ENCODE results near the gene ZC3HAV1L.
A peak's percentile ranks its signal among the peaks of the same experiment; 100 is the strongest.
"Not testable (repeated sequence)": the region's sequence is repeated elsewhere in the genome, so short reads cannot be mapped to it uniquely, and the experiment has no call there.

Gene ZC3HAV1L, protein sequence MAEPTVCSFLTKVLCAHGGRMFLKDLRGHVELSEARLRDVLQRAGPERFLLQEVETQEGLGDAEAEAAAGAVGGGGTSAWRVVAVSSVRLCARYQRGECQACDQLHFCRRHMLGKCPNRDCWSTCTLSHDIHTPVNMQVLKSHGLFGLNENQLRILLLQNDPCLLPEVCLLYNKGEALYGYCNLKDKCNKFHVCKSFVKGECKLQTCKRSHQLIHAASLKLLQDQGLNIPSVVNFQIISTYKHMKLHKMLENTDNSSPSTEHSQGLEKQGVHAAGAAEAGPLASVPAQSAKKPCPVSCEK

DNA sequence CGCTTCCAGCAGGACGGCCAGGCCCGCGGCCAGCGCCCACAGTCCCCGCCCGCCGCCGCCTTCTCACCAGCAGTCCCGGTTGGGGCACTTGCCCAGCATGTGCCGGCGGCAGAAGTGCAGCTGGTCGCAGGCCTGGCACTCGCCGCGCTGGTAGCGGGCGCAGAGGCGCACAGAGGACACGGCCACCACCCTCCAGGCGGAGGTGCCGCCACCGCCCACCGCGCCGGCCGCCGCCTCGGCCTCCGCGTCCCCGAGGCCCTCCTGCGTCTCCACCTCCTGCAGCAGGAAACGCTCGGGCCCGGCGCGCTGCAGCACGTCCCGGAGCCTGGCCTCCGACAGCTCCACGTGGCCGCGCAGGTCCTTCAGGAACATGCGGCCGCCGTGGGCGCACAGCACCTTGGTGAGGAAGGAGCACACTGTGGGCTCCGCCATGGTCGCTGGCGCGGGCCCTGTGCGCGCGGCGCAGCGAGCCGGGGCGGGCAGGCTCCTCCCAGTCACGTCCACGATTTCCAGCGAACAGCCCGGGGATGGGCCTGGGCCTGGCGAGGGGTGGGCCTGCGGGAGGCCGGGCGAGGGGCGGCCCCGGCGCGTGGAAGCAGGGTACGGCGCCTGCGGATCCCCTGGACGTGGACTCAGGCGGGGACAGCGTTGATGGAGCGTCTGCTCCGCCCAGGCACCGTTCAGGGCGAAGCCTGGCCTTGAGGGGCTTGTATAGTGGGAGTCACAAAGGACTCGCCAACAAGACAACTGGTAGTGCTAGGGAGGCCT lies at the start of gene ZC3HAV1L:
ZC3HAV1L (minus strand) TSS at position 457 of the 768 bp plus-strand sequence; CDS start at position 432, 25 bp downstream.
- Mint-ChIP-seq H3K4me1 (peaks cover 38% of the 10 kb centered on the region), H3K27me3 (peaks cover 27% of the 10 kb centered on the region), H3K9me3 (no peaks in the 10 kb centered on the region), H3K4me3 (peak within 1 kb of the TSS; percentile 83), H3K36me3 (peaks cover 17% of the 10 kb centered on the region), H3K27ac (peak within 1 kb of the TSS; percentile 60)
- CTCF ChIA-PET: interaction anchor here (0.5 to 2.0 kb wide), 9 partner anchors 8 to 281 kb away, joined by 3 to 8 read pairs (median 3); no protein-coding TSS in a partner anchor
- peak; percentile 68 for DNase-seq

DNA sequence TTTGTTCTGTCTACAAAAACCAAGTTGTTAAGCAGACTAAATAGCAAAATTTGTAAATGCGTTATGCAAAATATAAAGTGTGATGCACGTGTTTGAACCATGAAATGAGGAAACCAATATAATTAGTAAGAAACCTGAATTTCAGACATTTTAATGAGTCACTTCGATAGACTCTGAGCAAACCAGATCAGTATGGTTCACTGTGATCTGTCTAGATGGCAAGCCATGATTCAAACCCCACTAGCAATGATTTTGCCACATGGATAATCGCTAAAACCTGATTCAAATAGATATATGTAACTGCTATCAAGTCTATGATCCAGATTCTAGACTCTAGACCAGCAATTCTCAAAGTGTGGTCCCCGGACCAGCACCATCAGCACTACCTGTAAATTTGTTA lies 48.9 kb upstream of the ZC3HAV1L start:
- DNase-seq: no peak
- Mint-ChIP-seq H3K4me1 (peaks cover 94% of the 10 kb centered on the region), H3K9me3 (peaks cover 14% of the 10 kb centered on the region), H3K4me3 (no peak overlapping the region), H3K27me3 (no peaks in the 10 kb centered on the region), H3K27ac (peak overlapping the region; percentile 87), H3K36me3 (peaks cover 91% of the 10 kb centered on the region)
- CTCF ChIA-PET: interaction anchor here (0.8 to 3.1 kb wide), 3 partner anchors 9 to 181 kb away, joined by 3 to 14 read pairs (median 4); no protein-coding TSS in a partner anchor

DNA sequence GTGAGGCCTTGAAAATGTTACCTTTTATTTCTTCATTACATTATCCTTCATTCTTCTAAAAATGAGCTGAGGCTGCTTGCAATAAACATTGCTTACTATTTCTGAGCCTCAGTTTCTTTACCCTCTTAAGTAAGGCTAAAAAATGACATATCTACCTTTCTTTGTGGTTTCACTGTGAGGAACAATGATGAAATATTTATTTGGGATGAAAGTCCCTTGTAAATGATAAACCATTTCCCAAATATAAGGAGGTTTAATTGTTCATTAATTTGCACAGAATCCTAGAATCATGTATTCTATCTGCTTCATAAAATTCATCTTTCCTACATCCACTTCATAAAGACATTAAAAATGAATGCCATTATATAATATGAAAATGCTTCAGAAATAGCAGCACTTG lies 45.7 kb upstream of the ZC3HAV1L start:
- Mint-ChIP-seq H3K9me3 (peaks cover 2% of the 10 kb centered on the region), H3K27ac (peak overlapping the region; percentile 73), H3K27me3 (no peaks in the 10 kb centered on the region), H3K4me3 (peak overlapping the region; percentile 55), H3K36me3 (peaks cover 90% of the 10 kb centered on the region), H3K4me1 (peaks cover 95% of the 10 kb centered on the region)
- DNase-seq: no peak
- CTCF ChIA-PET: interaction anchor here (1.5 to 1.8 kb wide), 2 partner anchors 10 to 51 kb away, joined by 3 to 4 read pairs; no protein-coding TSS in a partner anchor

DNA sequence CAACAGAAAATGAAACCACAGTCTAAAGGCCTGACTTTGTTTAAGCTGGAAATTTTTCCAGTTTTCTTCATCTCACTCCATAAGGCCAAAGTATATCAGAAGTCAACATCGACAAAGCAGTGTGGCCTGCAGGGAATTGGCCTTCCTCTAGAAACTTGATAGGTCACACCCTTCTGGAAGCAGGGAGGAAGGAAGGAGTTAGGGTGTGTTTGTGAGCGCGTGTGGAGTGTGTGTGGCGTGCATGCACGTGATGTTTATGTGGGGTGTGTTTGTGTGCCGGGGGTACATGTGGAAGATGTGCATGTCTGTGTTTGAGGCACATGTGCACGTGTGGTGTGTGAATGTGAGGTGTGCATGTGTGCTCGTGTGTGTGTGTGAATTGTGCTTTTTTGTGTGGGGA lies 45.1 kb upstream of the ZC3HAV1L start:
- Mint-ChIP-seq H3K27ac (peak overlapping the region; percentile 73), H3K9me3 (no peaks in the 10 kb centered on the region), H3K4me1 (peaks cover 95% of the 10 kb centered on the region), H3K36me3 (peaks cover 89% of the 10 kb centered on the region), H3K27me3 (no peaks in the 10 kb centered on the region), H3K4me3 (peak overlapping the region; percentile 55)
- DNase-seq: peak; percentile 35
- CTCF ChIA-PET: interaction anchor here (1.0 to 1.8 kb wide), 4 partner anchors 10 to 55 kb away, joined by 3 to 4 read pairs (median 3); no protein-coding TSS in a partner anchor

DNA sequence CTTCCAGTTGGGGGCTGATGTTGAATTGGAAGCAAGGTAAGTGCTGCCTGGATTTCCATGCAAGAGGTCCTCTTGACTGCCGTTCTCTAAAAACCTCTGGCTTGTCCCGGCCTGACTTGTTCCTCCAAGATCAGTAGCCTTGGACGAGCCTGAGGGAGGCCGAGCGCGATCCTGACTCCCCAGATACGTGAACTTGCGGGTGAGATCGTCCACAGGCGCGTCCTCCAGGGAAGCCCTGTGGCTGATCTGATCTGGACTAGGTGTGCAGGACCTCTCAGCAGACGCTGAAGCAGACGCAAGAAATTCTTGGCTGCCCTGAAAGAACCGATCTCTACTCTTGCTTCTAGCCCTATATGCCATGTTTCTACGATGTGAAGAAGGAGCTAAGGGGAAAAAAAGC lies 44.0 kb upstream of the ZC3HAV1L start:
- H3K36me3 Mint-ChIP-seq: peaks cover 83% of the 10 kb centered on the region
- H3K27me3 Mint-ChIP-seq: no peaks in the 10 kb centered on the region
- H3K4me1 Mint-ChIP-seq: peaks cover 92% of the 10 kb centered on the region
- no peaks in the 10 kb centered on the region for H3K9me3 Mint-ChIP-seq
- CTCF ChIA-PET: interaction anchor here (1.0 kb wide), 2 partner anchors 15 to 54 kb away, joined by 3 read pairs; no protein-coding TSS in a partner anchor
- DNase-seq: no peak
- H3K27ac Mint-ChIP-seq: peak overlapping the region; percentile 67
- no peak overlapping the region for H3K4me3 Mint-ChIP-seq

DNA sequence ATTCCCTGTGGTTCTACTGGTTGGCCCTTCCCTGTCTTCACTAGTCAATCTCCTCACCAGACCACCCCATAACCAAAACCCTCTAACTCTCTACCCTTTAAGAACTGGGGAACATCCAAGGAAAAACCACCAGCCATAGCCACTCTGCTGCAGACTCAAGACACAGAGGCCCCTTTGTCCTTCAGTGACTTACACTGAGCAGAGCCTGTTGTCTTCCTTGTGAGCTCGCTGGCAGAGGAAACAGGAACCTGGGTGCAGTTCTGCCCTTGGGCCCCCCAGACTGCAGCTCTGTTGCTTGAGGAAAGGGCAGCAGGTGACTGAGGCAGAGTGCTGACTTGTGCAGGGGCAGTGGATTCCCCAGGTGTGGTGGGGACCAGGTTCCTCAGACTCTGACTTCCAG lies 43.1 kb upstream of the ZC3HAV1L start:
- Mint-ChIP-seq H3K27me3 (no peaks in the 10 kb centered on the region), H3K27ac (peak overlapping the region; percentile 67), H3K4me1 (peaks cover 88% of the 10 kb centered on the region), H3K36me3 (peaks cover 76% of the 10 kb centered on the region), H3K4me3 (no peak overlapping the region), H3K9me3 (no peaks in the 10 kb centered on the region)
- no peak for DNase-seq
- CTCF ChIA-PET: no interaction called here

DNA sequence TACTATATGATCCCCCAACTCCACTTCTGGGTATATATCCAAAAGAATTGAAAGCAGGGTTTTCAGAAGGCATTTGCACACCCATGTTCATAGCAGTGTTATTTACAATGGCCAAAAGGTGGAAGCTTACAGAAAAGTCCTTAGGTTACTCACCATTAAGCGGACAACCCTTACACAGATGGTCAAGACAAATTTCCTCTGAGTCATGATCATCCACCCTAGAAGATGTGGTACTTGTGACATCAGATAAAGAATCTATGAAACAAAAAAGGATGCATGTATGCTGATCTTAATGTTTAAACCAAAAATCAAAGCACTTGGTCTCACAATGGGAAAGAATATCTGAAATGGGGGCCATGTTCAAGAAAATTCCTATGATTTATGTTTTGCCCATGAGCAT lies 42.6 kb upstream of the ZC3HAV1L start:
- Mint-ChIP-seq H3K9me3 (no peaks in the 10 kb centered on the region), H3K27me3 (no peaks in the 10 kb centered on the region), H3K4me1 (peaks cover 89% of the 10 kb centered on the region), H3K27ac (peak overlapping the region; percentile 72), H3K36me3 (peaks cover 76% of the 10 kb centered on the region), H3K4me3 (no peak overlapping the region)
- no peak for DNase-seq
- CTCF ChIA-PET: no interaction called here

DNA sequence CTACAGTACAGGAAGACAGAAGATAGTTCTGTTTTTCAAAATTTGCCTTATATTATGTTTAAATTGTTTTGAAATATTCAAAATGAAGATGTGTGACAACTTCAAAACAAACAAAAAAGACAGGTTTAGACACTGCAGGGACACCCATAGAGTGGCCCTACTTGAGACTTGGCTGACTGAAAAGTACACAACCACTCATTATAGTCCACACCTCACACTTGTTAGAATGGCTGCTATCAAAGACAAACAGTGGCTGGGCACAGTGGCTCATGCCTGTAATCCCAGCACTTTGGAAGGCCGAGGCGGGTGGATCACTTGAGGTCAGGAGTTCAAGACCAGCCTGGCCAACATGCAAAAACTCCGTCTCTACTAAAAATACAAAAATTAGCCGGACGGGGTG lies 41.9 kb upstream of the ZC3HAV1L start:
- not testable (repeated sequence) for H3K27me3 Mint-ChIP-seq, H3K4me3 Mint-ChIP-seq, DNase-seq, H3K9me3 Mint-ChIP-seq
- CTCF ChIA-PET: interaction anchor here (3.6 kb wide), 1 partner anchor 15 kb away, joined by 53 read pairs; no protein-coding TSS in a partner anchor
- Mint-ChIP-seq H3K27ac (peak overlapping the region; percentile 72), H3K4me1 (peaks cover 89% of the 10 kb centered on the region), H3K36me3 (peaks cover 72% of the 10 kb centered on the region)

DNA sequence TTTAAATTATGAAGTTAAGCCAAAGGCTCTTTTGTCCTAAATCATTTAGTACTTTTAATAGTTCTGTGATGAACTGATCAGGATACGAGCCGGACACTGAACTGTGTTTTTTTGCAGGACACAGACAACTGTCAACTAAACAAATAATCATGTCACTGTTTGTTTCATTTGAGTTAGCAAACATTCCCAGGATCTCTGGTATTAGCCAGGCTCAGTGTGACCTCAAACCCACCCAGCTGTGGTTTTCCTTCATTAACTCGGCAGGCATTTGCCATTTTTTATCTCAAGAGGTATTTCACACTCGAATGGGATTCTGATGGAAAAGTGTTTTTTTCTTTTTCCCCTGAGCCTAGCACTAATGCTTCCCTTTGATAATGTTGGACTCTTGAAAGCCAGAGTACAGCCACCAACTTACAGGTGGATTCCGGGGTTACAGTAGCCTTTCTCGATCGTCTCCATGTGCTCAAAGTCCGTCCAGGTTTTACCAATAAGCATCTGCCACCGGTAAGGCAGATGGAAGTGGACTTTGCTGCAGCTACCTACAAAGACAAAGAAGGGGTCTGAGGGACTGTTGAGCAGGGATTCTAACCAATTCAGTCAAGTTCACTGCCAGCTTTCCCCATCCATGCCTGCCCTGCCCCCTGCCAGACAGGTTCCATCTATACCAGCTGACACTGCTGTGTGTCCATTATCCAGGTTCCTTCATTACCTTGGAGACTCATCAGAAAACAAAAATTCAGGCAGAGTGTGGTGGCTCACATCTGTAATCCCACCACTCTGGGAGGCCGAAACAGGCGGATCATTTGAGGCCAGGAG lies 40.2 kb upstream of the ZC3HAV1L start:
- Mint-ChIP-seq H3K9me3 (no peaks in the 10 kb centered on the region), H3K4me1 (peaks cover 90% of the 10 kb centered on the region), H3K27ac (peak overlapping the region; percentile 85), H3K36me3 (peaks cover 77% of the 10 kb centered on the region), H3K4me3 (no peak overlapping the region), H3K27me3 (no peaks in the 10 kb centered on the region)
- DNase-seq: no peak
- CTCF ChIA-PET: interaction anchor here (0.6 to 3.6 kb wide), 10 partner anchors 9 to 190 kb away, joined by 3 to 53 read pairs (median 9); no protein-coding TSS in a partner anchor

DNA sequence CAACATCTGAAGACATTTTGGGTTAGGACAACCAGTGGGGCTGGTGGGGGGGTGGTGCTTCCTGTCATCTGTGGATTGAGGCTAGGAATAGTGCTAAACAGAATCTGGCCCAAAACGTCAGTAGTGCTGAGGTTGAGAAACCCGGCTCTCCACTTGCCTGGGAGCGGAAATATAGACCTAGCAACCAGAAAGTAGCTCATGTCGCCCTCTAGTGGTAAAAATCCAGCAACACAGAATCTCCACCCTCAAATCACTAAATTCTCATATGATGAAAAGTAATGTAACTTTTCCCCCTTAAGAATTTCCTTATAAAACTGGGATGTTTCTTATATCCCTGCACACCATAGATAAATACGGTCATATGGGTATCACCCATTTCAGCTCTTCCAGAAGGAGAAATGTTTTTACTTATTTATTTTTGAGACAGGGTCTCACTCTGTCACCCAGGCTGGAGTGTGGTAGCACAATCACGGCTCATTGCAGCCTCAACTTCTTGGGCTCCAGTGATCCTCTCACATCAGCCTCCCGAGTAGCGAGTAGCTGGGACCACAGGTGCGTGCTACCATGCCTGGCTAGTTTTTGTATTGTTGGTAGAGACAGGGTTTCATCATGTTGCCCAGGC lies 39.3 kb upstream of the ZC3HAV1L start:
- no peaks in the 10 kb centered on the region for H3K27me3 Mint-ChIP-seq
- no peaks in the 10 kb centered on the region for H3K9me3 Mint-ChIP-seq
- H3K4me1 Mint-ChIP-seq: peaks cover 83% of the 10 kb centered on the region
- peak overlapping the region; percentile 13 for H3K4me3 Mint-ChIP-seq
- H3K27ac Mint-ChIP-seq: peak overlapping the region; percentile 82
- peaks cover 70% of the 10 kb centered on the region for H3K36me3 Mint-ChIP-seq
- CTCF ChIA-PET: interaction anchor here (0.6 to 3.6 kb wide), 17 partner anchors 10 to 190 kb away, joined by 3 to 53 read pairs (median 5); no protein-coding TSS in a partner anchor
- peak; percentile 80 for DNase-seq

DNA sequence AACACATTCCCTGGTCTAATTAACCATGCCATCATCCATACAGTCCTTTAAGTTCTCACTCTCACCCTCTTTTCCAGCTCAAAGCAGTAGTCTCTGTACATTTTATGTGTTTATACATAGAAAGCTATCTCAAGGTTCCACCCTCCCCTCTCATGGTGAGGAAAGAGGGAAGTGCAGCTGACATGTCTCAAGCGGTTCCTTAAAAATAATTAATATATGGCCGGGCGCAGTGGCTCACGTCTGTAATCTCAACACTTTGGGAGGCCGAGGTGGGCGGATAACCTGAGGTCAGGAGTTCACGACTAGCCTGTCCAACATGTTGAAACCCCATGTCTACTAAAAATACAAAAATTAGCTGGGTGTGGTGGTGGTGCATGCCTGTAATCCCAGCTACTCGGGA lies 37.0 kb upstream of the ZC3HAV1L start:
- CTCF ChIA-PET: interaction anchor here (1.1 to 1.7 kb wide), 3 partner anchors 8 to 186 kb away, joined by 3 to 5 read pairs (median 5); no protein-coding TSS in a partner anchor
- H3K4me3 Mint-ChIP-seq: peak overlapping the region; percentile 53
- no peaks in the 10 kb centered on the region for H3K27me3 Mint-ChIP-seq
- H3K27ac Mint-ChIP-seq: peak overlapping the region; percentile 81
- H3K4me1 Mint-ChIP-seq: peaks cover 70% of the 10 kb centered on the region
- no peaks in the 10 kb centered on the region for H3K9me3 Mint-ChIP-seq
- peaks cover 63% of the 10 kb centered on the region for H3K36me3 Mint-ChIP-seq
- no peak for DNase-seq

DNA sequence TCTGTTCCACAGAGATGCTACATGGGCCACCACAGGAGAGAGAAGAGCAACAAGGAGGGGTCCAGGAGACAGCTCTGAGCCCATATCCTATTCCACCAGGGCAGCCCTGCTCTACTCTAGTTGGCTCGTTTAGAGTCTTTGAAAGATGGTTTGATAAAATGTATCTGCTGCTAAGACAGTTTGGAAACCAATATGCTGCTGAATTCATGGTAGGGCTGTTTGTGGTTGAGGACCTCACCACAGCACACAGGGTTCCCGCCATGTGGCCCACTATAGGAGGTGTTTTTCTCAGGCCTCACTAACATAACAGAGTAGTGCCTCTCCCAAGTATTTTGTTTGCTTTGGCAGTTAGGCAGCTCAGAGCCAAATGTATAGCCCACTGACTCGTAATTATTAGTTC lies 35.8 kb upstream of the ZC3HAV1L start:
- DNase-seq: peak; percentile 54
- Mint-ChIP-seq H3K27me3 (no peaks in the 10 kb centered on the region), H3K36me3 (peaks cover 65% of the 10 kb centered on the region), H3K4me1 (peaks cover 67% of the 10 kb centered on the region), H3K27ac (peak overlapping the region; percentile 81), H3K4me3 (peak overlapping the region; percentile 53), H3K9me3 (no peaks in the 10 kb centered on the region)
- CTCF ChIA-PET: interaction anchor here (1.2 to 1.5 kb wide), 2 partner anchors 7 to 10 kb away, joined by 3 to 4 read pairs; no protein-coding TSS in a partner anchor
